Endothelial cell of umbilical vein (primary cell): ENCODE results near the gene ARHGAP42. TPM values are rescaled to one million over a fixed set of nuclear protein-coding genes. Genes with fewer than 3 reads are reported as not detected.

Experiments used
- BruUV-seq: library from RNA; stranded (reverse); fragments of 400-500 nt; replicated peaks from 2 replicates; lab custom pipeline; 2021; lab: Mats Ljungman, UMichigan
- CTCF ChIA-PET: fragments of 300-600, 350-600 bp; sonication (Branson Sonifier 250); formaldehyde crosslinking; loops from one replicate; lab custom pipeline; 2021; ENCODE audit warnings: antibody characterized with exemption, inconsistent platforms; lab: Charles Lee
- POLR2A ChIA-PET: fragments of 300-600, 350-600 bp; sonication (Branson Sonifier 250); formaldehyde crosslinking; loops from one replicate; lab custom pipeline; 2021; ENCODE audit warnings: antibody characterized with exemption, inconsistent platforms; lab: Charles Lee
- DNase-seq: peaks from one replicate; pipeline ENCODE4 v3.0.0-alpha.2; 2011; ENCODE audit warnings: low read depth, low spot score
- FAIRE-seq: peaks from 2 replicates; lab custom pipeline; 2011; peaks lifted over from hg19 to GRCh38; lab: Jason Lieb, UNC
- H2AFZ ChIP-seq: 2 replicates; pipeline ENCODE4 v1.6.0; 2012; ENCODE audit warnings: low read depth, low read length, control low read depth, inconsistent platforms
- H3K27ac ChIP-seq: 2 replicates; pipeline ENCODE4 v1.5.1; 2011; ENCODE audit warnings: low read depth, mild to moderate bottlenecking, control low read depth, low read length, moderate library complexity; ENCODE audit not compliant: insufficient read depth
- H3K27me3 ChIP-seq, 2 experiments: 2 replicates each; pipeline versions ENCODE4 v1.6.0 to v1.6.1; 2011; ENCODE audit warnings: low read length in 2 of 2, mixed read lengths in 1 of 2; ENCODE audit not compliant: control insufficient read depth in 2 of 2, insufficient read depth in 2 of 2
- H3K36me3 ChIP-seq, 2 experiments: 2 replicates in 1 of 2; 3 replicates in 1 of 2; pipeline ENCODE4 v1.5.1; 2011; ENCODE audit warnings: low read length in 2 of 2, mild to moderate bottlenecking in 1 of 2, moderate library complexity in 1 of 2; ENCODE audit not compliant: control insufficient read depth in 2 of 2, insufficient read depth in 2 of 2; ENCODE audit errors: extremely low read depth in 1 of 2
- H3K4me1 ChIP-seq: 3 replicates; pipeline ENCODE4 v1.5.1; 2011; ENCODE audit warnings: mild to moderate bottlenecking, low read length; ENCODE audit not compliant: control insufficient read depth, insufficient read depth; ENCODE audit errors: extremely low read depth
- H3K4me2 ChIP-seq: 2 replicates; pipeline ENCODE4 v1.6.1; 2011; ENCODE audit warnings: low read length, control low read depth, mixed read lengths; ENCODE audit not compliant: insufficient read depth
- H3K4me3 ChIP-seq, 3 experiments: fragments of 200-600 bp in 1 of 3; sonication (generic), shearing (Covaris generic) in 1 of 3; replicated peaks in 1 of 3; 2 replicates each; pipeline ENCODE4 v1.5.1; 2011 to 2016; ENCODE audit warnings: control low read depth in 3 of 3, low read length in 3 of 3, mild to moderate bottlenecking in 2 of 3, inconsistent platforms in 1 of 3, low read depth in 1 of 3, moderate library complexity in 1 of 3; ENCODE audit not compliant: insufficient read depth in 1 of 3
- H3K79me2 ChIP-seq: 2 replicates; pipeline ENCODE4 v1.6.0; 2012; ENCODE audit warnings: low read length, inconsistent platforms; ENCODE audit not compliant: control insufficient read depth, insufficient read depth
- H3K9ac ChIP-seq: replicated peaks from 2 replicates; pipeline ENCODE3; 2011; ENCODE audit warnings: low read length, control low read depth; ENCODE audit not compliant: insufficient read depth; ENCODE audit errors: extremely low read depth
- H3K9me1 ChIP-seq: replicated peaks from 3 replicates; pipeline ENCODE4 v1.6.0; 2011; ENCODE audit warnings: mild to moderate bottlenecking, low read length; ENCODE audit not compliant: control insufficient read depth, insufficient read depth; ENCODE audit errors: extremely low read depth
- H3K9me3 ChIP-seq: replicated peaks from 2 replicates; pipeline ENCODE4 v1.5.1; 2012; ENCODE audit warnings: low read length, inconsistent platforms; ENCODE audit not compliant: control insufficient read depth, insufficient read depth
- H4K20me1 ChIP-seq: replicated peaks from 2 replicates; pipeline ENCODE3; 2011; ENCODE audit warnings: mild to moderate bottlenecking, low read length; ENCODE audit not compliant: control insufficient read depth, insufficient read depth; ENCODE audit errors: extremely low read depth
- EZH2 ChIP-seq: IDR thresholded peaks from 2 replicates; pipeline ENCODE4 v1.6.1; 2012; ENCODE audit warnings: borderline replicate concordance, low read depth, mild to moderate bottlenecking, moderate library complexity, low read length, inconsistent platforms; ENCODE audit not compliant: severe bottlenecking
- FOS ChIP-seq: IDR thresholded peaks from 2 replicates; pipeline ENCODE4 v1.6.1; 2011; ENCODE audit warnings: mild to moderate bottlenecking, low read length, moderate library complexity, borderline replicate concordance; ENCODE audit not compliant: insufficient read depth
- GATA2 ChIP-seq: IDR thresholded peaks from 2 replicates; pipeline ENCODE4 v1.7.0; 2011; ENCODE audit warnings: low read depth, mild to moderate bottlenecking, moderate library complexity, mixed read lengths, low read length; ENCODE audit not compliant: insufficient read length, insufficient read depth
- JUN ChIP-seq: IDR thresholded peaks from 2 replicates; pipeline ENCODE4 v1.6.1; 2011; ENCODE audit warnings: borderline replicate concordance, low read depth; ENCODE audit not compliant: insufficient read length, insufficient read depth
- MYC ChIP-seq: IDR thresholded peaks from one replicate; pipeline ENCODE4 v1.6.1; 2011; ENCODE audit warnings: mild to moderate bottlenecking, low read depth, low read length
- POLR2A ChIP-seq: IDR thresholded peaks from 2 replicates; pipeline ENCODE4 v1.6.1; 2012; ENCODE audit warnings: low read depth, mild to moderate bottlenecking, control low read depth, low read length
- POLR2AphosphoS5 ChIP-seq: IDR thresholded peaks from 2 replicates; pipeline ENCODE4 v1.6.1; 2012; ENCODE audit warnings: low read depth, mild to moderate bottlenecking, control low read depth, low read length, moderate library complexity; ENCODE audit not compliant: insufficient read depth
- dilution Hi-C: fragments of 300-500 bp; cut with MboI; formaldehyde crosslinking; loops from one replicate; pipeline ENCODE4 v1.15.0; 2019; ENCODE audit warnings: low sequenced_read_pairs; ENCODE audit not compliant: extremely low pct_ligation_motif_present
- intact Hi-C: fragments of 100-400 bp; cut with micrococcal nuclease; formaldehyde crosslinking; loops from one replicate; pipeline ENCODE4 v1.10.0; 2022
- polyA plus RNA-seq, 4 experiments: library from polyadenylated mRNA; depleted of rRNA in 3 of 4; stranded (reverse) in 3 of 4; unstranded in 1 of 4; fragments of >200 nt; gene quantifications; 2 replicates each; pipeline versions ENCODE4 v1.2.1 to v1.2.3, GENCODE V29; 2011 to 2012; ENCODE audit warnings: missing spikeins in 1 of 4
- total RNA-seq: library from RNA; stranded (reverse); gene quantifications from 2 replicates; pipeline ENCODE4 v1.2.3, GENCODE V29; 2021
- TF ChIP-seq, protein P1 (sequence below): IDR thresholded peaks from 2 replicates; pipeline ENCODE4 v1.6.1; 2011; ENCODE audit not compliant: insufficient read depth, insufficient read length
- TF ChIP-seq, protein P2 (sequence below), 2 donors: IDR thresholded peaks; 1 replicate in 1 of 2; 2 replicates in 1 of 2; pipeline ENCODE4 v1.5.1; 2011; ENCODE audit warnings: low read length in 2 of 2, mild to moderate bottlenecking in 2 of 2, moderate library complexity in 2 of 2, control low read depth in 1 of 2, inconsistent platforms in 1 of 2, low read depth in 1 of 2; ENCODE audit not compliant: insufficient read depth in 1 of 2; ENCODE audit errors: extremely low read depth in 1 of 2

The ARHGAP42 gene
- total and polyA plus RNA-seq, 2 donors (not counting 3 experiments of a cell fraction or from before 2014, with no cell fraction given) = 1.8 to 2.4 TPM

- H3K4me2 ChIP-seq = no peak overlapping the region
- H3K79me2 ChIP-seq = no peaks in the 10 kb centered on the region
- H3K27ac ChIP-seq = no peak overlapping the region
- no peaks in the 10 kb centered on the region for H3K27me3 ChIP-seq
- H3K36me3 ChIP-seq = no peaks in the 10 kb centered on the region
- CTCF ChIA-PET = interaction anchor here (1.0 to 1.1 kb wide), 2 partner anchors 18 to 427 kb away, joined by 3 to 6 read pairs; no protein-coding TSS in a partner anchor
- intact Hi-C loops = loop anchor here (10.0 kb wide), 1 partner anchor 1641 kb away; no protein-coding TSS in a partner anchor
- DNase-seq = no peak
- POLR2A ChIA-PET = no interaction called here
- no TSS peak for BruUV-seq
- H3K9me3 ChIP-seq = no peaks in the 10 kb centered on the region
- TF ChIP-seq FOS = no peak
- no peak for TF ChIP-seq JUN
- TF ChIP-seq, protein P1, sequence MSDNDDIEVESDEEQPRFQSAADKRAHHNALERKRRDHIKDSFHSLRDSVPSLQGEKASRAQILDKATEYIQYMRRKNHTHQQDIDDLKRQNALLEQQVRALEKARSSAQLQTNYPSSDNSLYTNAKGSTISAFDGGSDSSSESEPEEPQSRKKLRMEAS = no peak
- no peak for TF ChIP-seq MYC
- no peak for TF ChIP-seq EZH2
- no peak for TF ChIP-seq POLR2AphosphoS5
- TF ChIP-seq, protein P2, sequence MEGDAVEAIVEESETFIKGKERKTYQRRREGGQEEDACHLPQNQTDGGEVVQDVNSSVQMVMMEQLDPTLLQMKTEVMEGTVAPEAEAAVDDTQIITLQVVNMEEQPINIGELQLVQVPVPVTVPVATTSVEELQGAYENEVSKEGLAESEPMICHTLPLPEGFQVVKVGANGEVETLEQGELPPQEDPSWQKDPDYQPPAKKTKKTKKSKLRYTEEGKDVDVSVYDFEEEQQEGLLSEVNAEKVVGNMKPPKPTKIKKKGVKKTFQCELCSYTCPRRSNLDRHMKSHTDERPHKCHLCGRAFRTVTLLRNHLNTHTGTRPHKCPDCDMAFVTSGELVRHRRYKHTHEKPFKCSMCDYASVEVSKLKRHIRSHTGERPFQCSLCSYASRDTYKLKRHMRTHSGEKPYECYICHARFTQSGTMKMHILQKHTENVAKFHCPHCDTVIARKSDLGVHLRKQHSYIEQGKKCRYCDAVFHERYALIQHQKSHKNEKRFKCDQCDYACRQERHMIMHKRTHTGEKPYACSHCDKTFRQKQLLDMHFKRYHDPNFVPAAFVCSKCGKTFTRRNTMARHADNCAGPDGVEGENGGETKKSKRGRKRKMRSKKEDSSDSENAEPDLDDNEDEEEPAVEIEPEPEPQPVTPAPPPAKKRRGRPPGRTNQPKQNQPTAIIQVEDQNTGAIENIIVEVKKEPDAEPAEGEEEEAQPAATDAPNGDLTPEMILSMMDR (IDR thresholded peaks at IDR 0.05; ENCODE audit: extremely low read depth in 1 of 2, insufficient read depth in 1 of 2, low read depth in 1 of 2, low read length in 2 of 2) = no peak
- TF ChIP-seq POLR2A = no peak
- TF ChIP-seq GATA2 = no peak
- H3K4me1 ChIP-seq = no peaks in the 10 kb centered on the region
- H3K9me1 ChIP-seq = no peaks in the 10 kb centered on the region
- no peak overlapping the region for H3K4me3 ChIP-seq
- dilution Hi-C loops = no loop called here
- no peak overlapping the region for H3K9ac ChIP-seq
- no peak for FAIRE-seq
- H4K20me1 ChIP-seq = no peaks in the 10 kb centered on the region
- H2AFZ ChIP-seq = no peak overlapping the region
Observed at GRCh38 chr11:101003468-101003867, 316.4 kb downstream of the ARHGAP42 start.
